ENCODE data around the gene ABCA2. TPM values are rescaled to one million over a fixed set of nuclear protein-coding genes. Genes with fewer than 3 reads are reported as not detected.
A peak's percentile ranks its signal among the peaks of the same experiment; 100 is the strongest.

Gene ABCA2
- total RNA-seq, 1 donor from 2014 or later = 45.0 TPM

DNA sequence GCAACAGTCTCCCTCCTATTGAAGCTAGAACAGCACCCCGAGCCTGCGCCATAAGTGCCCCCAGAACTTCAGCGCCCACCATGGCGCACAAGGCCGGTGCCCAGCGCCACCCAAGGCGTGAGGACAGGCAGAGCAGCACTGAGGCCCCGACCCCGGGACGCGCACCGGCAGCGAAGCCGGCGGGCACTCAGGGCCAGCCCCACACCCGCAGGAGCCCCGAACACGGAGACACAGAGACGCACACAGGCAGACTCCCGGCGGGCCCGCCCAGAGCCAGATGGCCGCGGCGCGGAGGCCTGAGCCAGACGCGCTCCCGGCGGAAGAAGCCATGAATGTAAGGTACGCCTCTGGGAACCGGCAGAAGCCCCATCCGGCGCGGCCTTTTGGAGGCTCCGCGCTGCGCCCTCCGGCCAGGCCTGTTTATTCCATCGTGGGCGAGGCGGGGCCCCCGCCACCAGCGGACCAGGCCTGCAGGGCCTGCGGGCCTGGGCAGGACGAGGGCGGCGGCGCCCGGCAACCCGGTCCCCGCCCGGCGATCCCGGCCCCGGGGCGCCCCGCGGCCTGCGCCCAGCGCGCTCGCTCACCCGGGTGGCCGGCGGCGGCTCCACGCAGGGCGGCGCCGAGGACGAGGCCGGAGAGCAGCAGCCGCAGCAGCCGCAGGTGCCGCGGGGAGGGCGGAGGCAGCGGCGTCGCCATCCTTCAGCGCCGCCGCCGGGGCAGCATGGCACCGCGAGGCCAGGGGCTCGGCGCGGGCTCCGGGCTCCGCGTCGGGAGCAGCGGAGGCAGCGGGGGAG is 17.5 kb upstream of the ABCA2 start:
- Histone ChIP-seq H3K4me1 (peaks cover 44% of the 10 kb centered on the region), H3K27me3 (ENCODE audit: low read depth) (peaks cover 66% of the 10 kb centered on the region), H3K4me3 (peak overlapping the region; percentile 67), H3K36me3 (no peaks in the 10 kb centered on the region), H3K27ac (peak overlapping the region; percentile 78), H3K9me3 (no peaks in the 10 kb centered on the region)
- intact Hi-C loops (cut with DNase I) = no loop called here
- TF ChIP-seq, protein P1, sequence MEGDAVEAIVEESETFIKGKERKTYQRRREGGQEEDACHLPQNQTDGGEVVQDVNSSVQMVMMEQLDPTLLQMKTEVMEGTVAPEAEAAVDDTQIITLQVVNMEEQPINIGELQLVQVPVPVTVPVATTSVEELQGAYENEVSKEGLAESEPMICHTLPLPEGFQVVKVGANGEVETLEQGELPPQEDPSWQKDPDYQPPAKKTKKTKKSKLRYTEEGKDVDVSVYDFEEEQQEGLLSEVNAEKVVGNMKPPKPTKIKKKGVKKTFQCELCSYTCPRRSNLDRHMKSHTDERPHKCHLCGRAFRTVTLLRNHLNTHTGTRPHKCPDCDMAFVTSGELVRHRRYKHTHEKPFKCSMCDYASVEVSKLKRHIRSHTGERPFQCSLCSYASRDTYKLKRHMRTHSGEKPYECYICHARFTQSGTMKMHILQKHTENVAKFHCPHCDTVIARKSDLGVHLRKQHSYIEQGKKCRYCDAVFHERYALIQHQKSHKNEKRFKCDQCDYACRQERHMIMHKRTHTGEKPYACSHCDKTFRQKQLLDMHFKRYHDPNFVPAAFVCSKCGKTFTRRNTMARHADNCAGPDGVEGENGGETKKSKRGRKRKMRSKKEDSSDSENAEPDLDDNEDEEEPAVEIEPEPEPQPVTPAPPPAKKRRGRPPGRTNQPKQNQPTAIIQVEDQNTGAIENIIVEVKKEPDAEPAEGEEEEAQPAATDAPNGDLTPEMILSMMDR (IDR thresholded peaks at IDR 0.05) = no peak
- DNase-seq = no peak
- ATAC-seq = peak in 1 of 2 donors; percentile 2

DNA sequence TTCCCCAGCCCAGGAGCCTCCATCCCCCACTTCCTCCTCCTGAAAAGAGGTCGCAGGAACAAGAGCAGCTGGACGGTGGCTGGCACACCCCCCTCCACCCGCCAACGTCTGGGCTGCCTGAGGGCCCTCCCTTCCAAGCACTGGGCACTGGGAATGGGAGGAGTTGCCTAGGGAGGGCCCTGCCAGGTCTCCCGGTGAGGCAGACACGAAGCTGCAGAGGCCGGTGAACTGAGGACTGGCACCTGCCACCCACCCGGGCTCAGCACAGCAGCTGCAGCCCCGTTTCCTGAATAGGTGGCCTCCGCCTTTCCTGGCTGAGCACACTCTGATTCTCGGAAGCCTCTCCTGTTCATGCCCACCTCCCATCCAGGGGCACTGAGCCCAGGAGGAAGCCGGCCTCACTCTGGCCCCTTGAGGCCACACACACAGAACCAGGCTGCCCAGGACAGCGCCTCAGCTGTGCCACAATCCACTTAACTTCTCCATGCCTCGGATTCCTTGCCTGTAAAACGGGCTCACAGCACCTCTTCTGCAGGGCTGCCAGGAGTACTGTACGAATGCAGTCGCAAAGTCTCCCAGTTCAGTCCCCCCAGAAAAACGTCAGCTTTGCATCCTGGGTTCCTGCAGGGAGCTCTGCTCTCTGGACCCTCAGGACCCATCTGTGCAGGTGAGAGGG is 16.6 kb upstream of the ABCA2 start:
- Histone ChIP-seq H3K4me3 (peak overlapping the region; percentile 67), H3K9me3 (no peaks in the 10 kb centered on the region), H3K4me1 (peaks cover 45% of the 10 kb centered on the region), H3K27ac (peak overlapping the region; percentile 78), H3K36me3 (peaks cover 3% of the 10 kb centered on the region), H3K27me3 (ENCODE audit: low read depth) (peaks cover 61% of the 10 kb centered on the region)
- no peak for DNase-seq
- TF ChIP-seq, protein P1 (IDR thresholded peaks at IDR 0.05) = no peak
- intact Hi-C loops (cut with DNase I) = no loop called here
- peak in 1 of 2 donors; percentile 21 for ATAC-seq

DNA sequence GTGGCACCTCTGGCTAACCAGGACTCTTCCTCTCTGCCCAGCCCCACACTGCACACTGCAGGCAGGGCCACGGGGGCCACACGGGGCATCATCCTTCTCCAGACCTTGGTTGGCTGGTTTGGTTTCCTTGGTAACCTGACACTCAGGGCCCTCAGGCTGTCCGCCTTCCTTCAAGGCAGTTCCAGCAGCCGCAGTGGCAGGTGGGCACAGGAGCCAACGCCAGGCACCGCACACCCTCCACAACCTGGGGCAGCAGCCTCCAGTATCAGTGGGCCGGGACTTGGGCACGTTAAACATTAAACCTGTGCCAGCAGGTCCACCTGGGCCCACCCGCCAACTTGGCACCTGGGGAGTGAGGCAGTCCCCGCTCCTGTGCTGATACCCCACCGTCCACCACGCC is 16.0 kb upstream of the ABCA2 start:
- TF ChIP-seq, protein P1 (IDR thresholded peaks at IDR 0.05) = no peak
- DNase-seq = no peak
- H3K36me3 ChIP-seq = peaks cover 9% of the 10 kb centered on the region
- peaks cover 55% of the 10 kb centered on the region for H3K27me3 ChIP-seq (ENCODE audit: low read depth)
- peaks cover 45% of the 10 kb centered on the region for H3K4me1 ChIP-seq
- H3K4me3 ChIP-seq = peak overlapping the region; percentile 67
- peak overlapping the region; percentile 78 for H3K27ac ChIP-seq
- ATAC-seq = no peak
- H3K9me3 ChIP-seq = no peaks in the 10 kb centered on the region
- intact Hi-C loops (cut with DNase I) = no loop called here

DNA sequence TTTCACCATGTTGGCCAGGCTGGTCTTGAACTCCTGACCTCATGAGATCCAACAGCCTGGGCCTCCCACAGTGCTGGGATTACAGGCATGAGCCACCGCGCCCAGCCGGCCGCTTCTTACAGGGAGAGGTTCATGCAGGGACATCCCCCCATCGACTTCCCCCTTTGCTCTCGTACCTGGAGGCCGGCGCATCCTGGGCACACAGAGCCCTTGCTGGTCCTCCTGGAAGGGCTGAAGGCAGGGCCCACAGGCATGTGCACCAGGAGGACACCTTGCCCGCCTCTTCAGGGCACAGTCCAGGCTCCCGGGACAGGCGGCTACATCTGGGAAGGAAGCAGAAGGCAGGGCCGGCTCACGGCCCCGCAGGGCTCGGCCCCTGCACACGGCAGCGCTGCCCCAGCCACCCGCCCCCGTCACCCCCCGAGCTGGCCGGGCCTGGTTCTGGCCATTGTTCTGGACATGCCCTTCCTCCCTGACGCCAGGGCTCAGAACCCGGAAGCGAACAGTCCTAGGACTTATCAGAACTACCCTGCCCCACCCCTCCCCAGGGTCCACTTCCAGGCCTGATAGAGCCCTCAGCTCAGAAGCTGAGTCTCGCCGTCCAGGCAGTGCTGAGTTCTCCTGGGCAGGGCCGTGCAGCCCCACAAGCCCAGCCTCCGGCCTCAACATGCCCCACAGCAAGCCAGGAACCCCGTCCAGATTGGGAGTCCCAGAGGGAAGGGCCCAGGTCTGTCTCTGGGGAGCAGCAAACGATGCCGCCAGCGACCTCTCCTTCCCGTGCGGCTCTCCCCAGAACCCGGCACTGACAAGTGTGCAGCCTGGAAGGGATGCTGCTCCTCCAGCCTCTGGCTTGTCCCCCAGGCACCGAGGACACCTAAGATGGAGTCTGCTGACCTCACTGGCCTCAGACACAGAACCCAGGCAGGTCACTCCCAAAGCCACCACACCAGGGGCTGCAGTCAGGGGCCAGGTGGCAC is 15.0 kb upstream of the ABCA2 start:
- H3K27me3 ChIP-seq (ENCODE audit: low read depth) = peaks cover 45% of the 10 kb centered on the region
- H3K4me3 ChIP-seq = peak overlapping the region; percentile 67
- H3K4me1 ChIP-seq = peaks cover 45% of the 10 kb centered on the region
- peak overlapping the region; percentile 78 for H3K27ac ChIP-seq
- H3K36me3 ChIP-seq = peaks cover 19% of the 10 kb centered on the region
- intact Hi-C loops (cut with DNase I) = no loop called here
- no peaks in the 10 kb centered on the region for H3K9me3 ChIP-seq
- DNase-seq (no peak), ATAC-seq (peak in 1 of 2 donors; percentile 6)
- TF ChIP-seq, protein P1 (IDR thresholded peaks at IDR 0.05) = no peak

DNA sequence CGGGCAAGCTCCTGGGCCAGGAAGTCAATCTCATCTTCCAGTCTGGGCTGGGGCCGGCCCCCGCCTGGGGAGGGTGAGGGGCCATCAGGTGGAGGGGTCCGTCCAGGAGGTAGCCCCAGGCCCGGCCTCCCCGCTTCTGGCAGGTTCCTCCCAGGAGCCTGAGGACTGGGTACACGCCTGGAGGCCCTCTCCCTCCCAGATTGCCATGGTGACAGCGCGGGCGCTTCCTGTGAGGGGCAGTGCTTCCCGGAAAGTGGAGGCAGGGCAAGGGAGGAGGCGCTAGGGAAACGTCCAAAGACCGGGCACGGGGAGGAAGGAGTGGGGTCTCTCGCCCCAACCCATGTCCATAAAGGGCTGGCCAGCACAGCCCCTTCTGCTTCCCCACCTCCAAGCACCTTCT is 13.1 kb upstream of the ABCA2 start:
- TF ChIP-seq, protein P1 (IDR thresholded peaks at IDR 0.05) = no peak
- no peak for DNase-seq
- Histone ChIP-seq H3K27me3 (ENCODE audit: low read depth) (peaks cover 26% of the 10 kb centered on the region), H3K4me1 (peaks cover 38% of the 10 kb centered on the region), H3K27ac (peak overlapping the region; percentile 46), H3K9me3 (no peaks in the 10 kb centered on the region), H3K4me3 (peak overlapping the region; percentile 25), H3K36me3 (peaks cover 19% of the 10 kb centered on the region)
- ATAC-seq = peak in 1 of 2 donors; percentile 17
- intact Hi-C loops (cut with DNase I) = no loop called here

Data from lower lobe of right lung (tissue), 2 donors.